ENCODE measurements around the gene SELENOO.

DNA sequence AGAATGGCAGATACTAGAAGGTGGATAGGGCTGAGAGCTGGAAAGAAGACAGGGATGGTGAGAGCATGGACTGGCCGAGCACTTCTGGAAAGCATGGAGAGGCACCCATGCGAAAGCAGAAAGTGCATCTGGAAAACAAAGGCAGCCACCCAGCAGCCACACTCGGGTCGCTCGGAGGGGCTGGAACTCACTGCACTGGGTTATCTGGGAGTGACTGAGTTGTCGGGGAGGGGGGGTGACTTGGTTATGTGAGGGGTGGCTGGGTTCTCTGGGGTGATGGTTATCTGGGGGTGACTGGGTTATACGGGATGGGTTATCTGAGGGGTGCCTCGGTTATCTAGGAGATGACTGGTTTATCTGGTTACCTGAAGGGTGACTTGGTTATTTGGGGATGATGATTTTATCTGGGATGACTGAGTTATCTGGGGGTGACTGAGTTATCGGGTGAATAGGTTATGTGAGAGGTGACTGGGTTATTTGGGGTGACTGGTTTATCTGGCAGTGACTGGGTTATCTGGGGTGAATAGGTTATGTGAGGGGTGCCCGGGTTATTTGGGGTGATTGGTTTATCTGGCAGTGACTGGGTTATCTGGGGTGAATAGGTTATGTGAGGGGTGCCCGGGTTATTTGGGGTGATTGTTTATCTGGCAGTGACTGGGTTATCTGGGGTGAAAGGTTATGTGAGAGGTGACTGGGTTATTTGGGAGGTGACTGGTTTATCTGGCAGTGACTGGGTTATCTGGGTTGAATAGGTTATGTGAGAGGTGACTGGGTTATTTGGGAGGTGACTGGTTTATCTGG is 32.9 kb upstream of the SELENOO start:
- TF ChIP-seq, protein P1, sequence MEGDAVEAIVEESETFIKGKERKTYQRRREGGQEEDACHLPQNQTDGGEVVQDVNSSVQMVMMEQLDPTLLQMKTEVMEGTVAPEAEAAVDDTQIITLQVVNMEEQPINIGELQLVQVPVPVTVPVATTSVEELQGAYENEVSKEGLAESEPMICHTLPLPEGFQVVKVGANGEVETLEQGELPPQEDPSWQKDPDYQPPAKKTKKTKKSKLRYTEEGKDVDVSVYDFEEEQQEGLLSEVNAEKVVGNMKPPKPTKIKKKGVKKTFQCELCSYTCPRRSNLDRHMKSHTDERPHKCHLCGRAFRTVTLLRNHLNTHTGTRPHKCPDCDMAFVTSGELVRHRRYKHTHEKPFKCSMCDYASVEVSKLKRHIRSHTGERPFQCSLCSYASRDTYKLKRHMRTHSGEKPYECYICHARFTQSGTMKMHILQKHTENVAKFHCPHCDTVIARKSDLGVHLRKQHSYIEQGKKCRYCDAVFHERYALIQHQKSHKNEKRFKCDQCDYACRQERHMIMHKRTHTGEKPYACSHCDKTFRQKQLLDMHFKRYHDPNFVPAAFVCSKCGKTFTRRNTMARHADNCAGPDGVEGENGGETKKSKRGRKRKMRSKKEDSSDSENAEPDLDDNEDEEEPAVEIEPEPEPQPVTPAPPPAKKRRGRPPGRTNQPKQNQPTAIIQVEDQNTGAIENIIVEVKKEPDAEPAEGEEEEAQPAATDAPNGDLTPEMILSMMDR (conservative IDR thresholded peaks at IDR 0.05; ENCODE audit: low read depth, low read length): no peak
- no peak for TF ChIP-seq EZH2 (IDR thresholded peaks at IDR 0.05; ENCODE audit: borderline replicate concordance, low read depth, low read length, poor library complexity, severe bottlenecking)

Data from A673 (cell line).